Ovary (tissue), 9 donors: Measurements from ENCODE around the gene F10. TPM values are rescaled to one million over a fixed set of nuclear protein-coding genes. Genes with fewer than 3 reads are reported as not detected.
A peak's percentile ranks its signal among the peaks of the same experiment; 100 is the strongest.

Source experiments
- DNase-seq, 5 donors: peaks; one replicate each; pipeline ENCODE4 v3.0.0-alpha.2; 2019 to 2020
- H3K27ac ChIP-seq, 2 donors: fragments of 200-600 bp; one replicate each; pipeline versions ENCODE4 v1.5.1 to v1.8.0; 2019 to 2022
- H3K27me3 ChIP-seq: fragments of 200-600 bp; one replicate; pipeline ENCODE4 v1.8.0; 2022
- H3K36me3 ChIP-seq: fragments of 200-600 bp; sonication (generic); one replicate; pipeline ENCODE4 v1.5.1; 2019
- H3K4me1 ChIP-seq: one replicate; pipeline ENCODE4 v1.8.1; 2013; ENCODE audit warnings: mild to moderate bottlenecking, moderate library complexity; ENCODE audit not compliant: insufficient read depth
- H3K4me3 ChIP-seq: fragments of 200-600 bp; sonication (generic); one replicate; pipeline ENCODE4 v1.5.1; 2017
- H3K9me3 ChIP-seq, 2 donors: fragments of 200-600 bp in 1 of 2; sonication (generic) in 1 of 2; one replicate each; pipeline versions ENCODE4 v1.5.1 to v1.8.1; 2013 to 2019; ENCODE audit warnings: mild to moderate bottlenecking in 1 of 2, moderate library complexity in 1 of 2
- EP300 ChIP-seq: sonication (generic); formaldehyde crosslinking; IDR thresholded peaks from one replicate; pipeline ENCODE4 v1.6.1; 2017; ENCODE audit warnings: antibody characterized with exemption
- POLR2A ChIP-seq: fragments of 450-650 bp; IDR thresholded peaks from one replicate; pipeline ENCODE4 v1.6.1; 2017; ENCODE audit warnings: antibody characterized with exemption, mild to moderate bottlenecking, moderate library complexity
- WGBS, 3 donors: extraction: QIAGEN DNeasy Blood & Tissue Kit in 1 of 3; methylation state at CpG; one replicate each; pipeline versions ENCODE4 v1.1.5 to v1.1.7; 2013 to 2017; 5-methylcytosine and 5-hydroxymethylcytosine counted together
- intact Hi-C, 4 donors: fragments of 100-400 bp; cut with DNase I; formaldehyde crosslinking; loops; one replicate each; pipeline versions ENCODE4 v1.11.0 to v1.15.1; 2022 to 2023
- polyA plus RNA-seq, 2 donors: library from polyadenylated mRNA; stranded (reverse); fragments of 200-250 nt in 1 of 2; fragments of 350-450 nt in 1 of 2; fragmentation: Illumina TruSeq in 1 of 2; extraction: RNeasy Lipid Tissue Mini Kit (QIAGEN cat#74804) in 1 of 2; gene quantifications; one replicate each; pipeline ENCODE4 v1.2.3, GENCODE V29; 2013 to 2014
- total RNA-seq, 7 donors: library from RNA; depleted of rRNA in 2 of 7; stranded (reverse); fragments of >200 nt in 2 of 7; fragmentation: NEBNext Ultra II Directional in 3 of 7; extraction: Animal tissue kit (Norgen Biotek cat#: 25700) in 3 of 7; gene quantifications; one replicate each; pipeline versions ENCODE4 v1.1.0 to v1.2.4, GENCODE V29; 2016 to 2023
- TF ChIP-seq, protein P1 (sequence below), 3 donors: fragments of 450-650 bp in 2 of 3; fragments of 200-600 bp in 1 of 3; IDR thresholded peaks; one replicate each; pipeline versions ENCODE4 v1.5.1 to v1.8.0; 2016 to 2022; ENCODE audit warnings: antibody characterized with exemption in 3 of 3, mild to moderate bottlenecking in 1 of 3
- donor health status: DM: no; HTN: no; CAD: no; lungs with moderate emphysema.
- donor health status: DM: no; HTN: no; CAD: no.
- donor health status: Bipolar disorder and iron deficiency.
- donor health status: DM: yes; HTN: yes; CAD: no.
- donor health status: DM: no; HTN: no; CAD: no.
- donor health status: DM: yes; HTN: yes; CAD: no.

F10 gene
- total and polyA plus RNA-seq, 9 donors = 13.8 to 41.7 (median 28.3) TPM

DNA sequence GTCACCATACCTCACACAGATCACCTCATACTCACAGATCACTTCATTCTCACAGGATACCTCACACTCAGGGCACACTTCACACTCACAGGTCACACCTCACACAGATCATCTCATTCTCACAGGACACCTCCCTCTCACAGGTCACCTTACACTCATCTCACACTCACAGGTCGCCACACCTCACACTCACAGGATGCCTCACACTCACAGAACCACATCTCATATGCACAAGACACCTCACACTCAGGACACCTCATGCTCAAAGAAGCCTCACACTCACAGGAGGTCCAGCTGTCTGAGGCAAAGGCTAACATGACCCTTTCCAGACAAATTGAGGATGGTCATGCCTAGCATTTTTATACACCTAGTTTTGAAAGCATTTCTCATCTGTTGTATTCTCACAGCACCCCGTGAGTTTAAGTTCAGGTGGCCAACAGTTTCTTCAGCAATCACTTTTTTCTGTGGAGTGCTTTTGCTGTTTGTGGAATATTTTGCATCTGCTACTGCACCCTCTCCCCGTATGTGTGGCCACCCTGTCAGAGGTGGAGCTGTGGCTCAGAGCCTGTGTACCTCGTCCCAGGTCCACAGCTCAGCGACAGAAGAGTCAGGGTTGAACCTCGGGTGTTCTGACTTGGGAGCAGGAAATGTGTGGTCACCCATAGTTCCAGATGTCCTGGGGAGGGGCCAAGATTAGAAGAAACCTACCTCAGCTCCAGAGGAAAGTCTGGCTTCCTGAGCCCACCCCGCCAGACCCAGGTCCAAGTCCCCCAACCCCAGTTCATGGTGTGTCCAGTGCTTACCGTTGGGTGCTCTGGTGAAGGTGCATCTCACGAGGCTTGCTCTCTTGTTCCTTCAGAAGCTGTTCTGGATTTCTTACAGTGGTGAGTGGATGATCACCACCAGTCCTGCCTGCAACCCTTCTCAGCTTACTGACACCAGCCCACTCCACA is 9.4 kb upstream of the F10 start:
- H3K4me3 ChIP-seq = no peak overlapping the region
- H3K27ac ChIP-seq = no peak overlapping the region
- peaks cover 8% of the 10 kb centered on the region for H3K4me1 ChIP-seq
- no peaks in the 10 kb centered on the region for H3K9me3 ChIP-seq
- H3K27me3 ChIP-seq = no peaks in the 10 kb centered on the region
- intact Hi-C loops = no loop called here
- peak in 2 of 5 donors; percentile 5 to 8 for DNase-seq
- no peaks in the 10 kb centered on the region for H3K36me3 ChIP-seq
- TF ChIP-seq, protein P1, sequence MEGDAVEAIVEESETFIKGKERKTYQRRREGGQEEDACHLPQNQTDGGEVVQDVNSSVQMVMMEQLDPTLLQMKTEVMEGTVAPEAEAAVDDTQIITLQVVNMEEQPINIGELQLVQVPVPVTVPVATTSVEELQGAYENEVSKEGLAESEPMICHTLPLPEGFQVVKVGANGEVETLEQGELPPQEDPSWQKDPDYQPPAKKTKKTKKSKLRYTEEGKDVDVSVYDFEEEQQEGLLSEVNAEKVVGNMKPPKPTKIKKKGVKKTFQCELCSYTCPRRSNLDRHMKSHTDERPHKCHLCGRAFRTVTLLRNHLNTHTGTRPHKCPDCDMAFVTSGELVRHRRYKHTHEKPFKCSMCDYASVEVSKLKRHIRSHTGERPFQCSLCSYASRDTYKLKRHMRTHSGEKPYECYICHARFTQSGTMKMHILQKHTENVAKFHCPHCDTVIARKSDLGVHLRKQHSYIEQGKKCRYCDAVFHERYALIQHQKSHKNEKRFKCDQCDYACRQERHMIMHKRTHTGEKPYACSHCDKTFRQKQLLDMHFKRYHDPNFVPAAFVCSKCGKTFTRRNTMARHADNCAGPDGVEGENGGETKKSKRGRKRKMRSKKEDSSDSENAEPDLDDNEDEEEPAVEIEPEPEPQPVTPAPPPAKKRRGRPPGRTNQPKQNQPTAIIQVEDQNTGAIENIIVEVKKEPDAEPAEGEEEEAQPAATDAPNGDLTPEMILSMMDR (IDR thresholded peaks at IDR 0.05) = no peak
- TF ChIP-seq POLR2A (no peak), EP300 (no peak)
- WGBS, 3 donors = 70 to 81% (median 75%) methylated on average over 9 of the region's 9 CpGs

GRCh38 chr13:113113846-113114271 is 8.7 kb upstream of the F10 start:
- 91 to 92% (median 91%) methylated on average over 8 of the region's 8 CpGs for WGBS, 3 donors
- H3K27me3 ChIP-seq = no peaks in the 10 kb centered on the region
- TF ChIP-seq, protein P1 (IDR thresholded peaks at IDR 0.05) = no peak
- intact Hi-C loops = no loop called here
- H3K36me3 ChIP-seq = no peaks in the 10 kb centered on the region
- no peaks in the 10 kb centered on the region for H3K9me3 ChIP-seq
- H3K4me1 ChIP-seq = peaks cover 8% of the 10 kb centered on the region
- H3K4me3 ChIP-seq = no peak overlapping the region
- peak in 1 of 5 donors; percentile 11 for DNase-seq
- no peak overlapping the region for H3K27ac ChIP-seq

GRCh38 chr13:113114511-113115362 is 7.9 kb upstream of the F10 start:
- TF ChIP-seq EP300 = no peak
- TF ChIP-seq POLR2A = no peak
- TF ChIP-seq, protein P1 (IDR thresholded peaks at IDR 0.05) = no peak
- H3K4me3 ChIP-seq = no peak overlapping the region
- H3K9me3 ChIP-seq = no peaks in the 10 kb centered on the region
- H3K27me3 ChIP-seq = no peaks in the 10 kb centered on the region
- peak in 3 of 5 donors; percentile 4 to 12 (median 9) for DNase-seq
- H3K4me1 ChIP-seq = peaks cover 8% of the 10 kb centered on the region
- intact Hi-C loops = no loop called here
- H3K36me3 ChIP-seq = no peaks in the 10 kb centered on the region
- WGBS, 3 donors = 91 to 94% (median 91%) methylated on average over 17 of the region's 17 CpGs
- H3K27ac ChIP-seq = no peak overlapping the region

DNA sequence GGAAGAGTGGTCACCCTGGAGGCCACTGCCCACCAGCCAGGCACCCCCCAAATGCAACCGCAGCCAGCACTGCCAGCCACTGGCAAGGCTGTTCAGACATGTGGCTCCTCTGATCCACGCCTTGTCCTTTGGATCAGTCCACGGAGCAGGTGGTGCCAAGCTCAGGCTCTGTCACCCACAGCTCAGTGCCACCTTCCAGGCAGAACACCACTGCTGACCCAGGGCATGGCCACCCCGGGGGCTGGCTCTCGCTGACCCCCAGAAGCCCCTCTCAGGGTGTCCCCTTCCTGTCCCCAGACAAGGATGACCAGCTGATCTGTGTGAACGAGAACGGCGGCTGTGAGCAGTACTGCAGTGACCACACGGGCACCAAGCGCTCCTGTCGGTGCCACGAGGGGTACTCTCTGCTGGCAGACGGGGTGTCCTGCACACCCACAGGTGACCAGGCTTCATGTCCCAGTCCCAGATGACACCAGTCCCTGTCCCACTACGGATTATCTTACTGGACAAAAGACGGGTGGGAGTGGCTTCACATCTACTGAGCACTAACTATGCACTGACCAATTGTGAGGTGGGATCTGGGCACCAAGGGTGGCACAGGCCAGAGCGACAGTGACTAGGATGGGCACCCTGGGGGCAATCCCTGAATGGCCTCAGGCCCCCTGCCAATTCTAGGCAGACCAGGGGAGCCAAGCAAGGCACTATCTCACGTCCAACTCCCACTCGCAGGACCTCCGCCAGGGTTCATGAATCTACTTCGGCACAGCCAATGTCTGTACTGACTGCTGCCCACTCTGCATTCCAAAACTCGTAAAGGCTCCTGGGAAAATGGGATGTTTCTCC is 7.0 kb upstream of the F10 start:
- 73 to 80% (median 73%) methylated on average over 21 of the region's 21 CpGs for WGBS, 3 donors
- H3K4me3 ChIP-seq = no peak overlapping the region
- peak in 3 of 5 donors; percentile 4 to 11 (median 9) for DNase-seq

More for the DNA sequence above, 7.0 kb upstream of the F10 start:
- H3K36me3 ChIP-seq = no peaks in the 10 kb centered on the region
- H3K4me1 ChIP-seq = peaks cover 2% of the 10 kb centered on the region
- TF ChIP-seq, protein P1 (IDR thresholded peaks at IDR 0.05) = no peak
- no peak for TF ChIP-seq POLR2A
- TF ChIP-seq EP300 = no peak
- H3K27me3 ChIP-seq = no peaks in the 10 kb centered on the region
- no peaks in the 10 kb centered on the region for H3K9me3 ChIP-seq
- no peak overlapping the region for H3K27ac ChIP-seq
- intact Hi-C loops = no loop called here
